Stimulated activated CD8-positive, alpha-beta memory T cell treated with anti-CD3 and anti-CD28 coated beads, Interleukin-4, amount 100 ng/mL, for 1 hour (primary cell): ENCODE results near the gene GRAPL.
"Not testable (repeated sequence)": the region's sequence is repeated elsewhere in the genome, so short reads cannot be mapped to it uniquely, and the experiment has no call there.

Source experiments
- DNase-seq, 2 donors: peaks; one replicate each; pipeline ENCODE4 v3.0.0-alpha.2; 2020; ENCODE audit warnings: low read depth in 2 of 2, low spot score in 1 of 2

GRAPL gene

GRCh38 chr17:19136138-19136537 lies 8.7 kb downstream of the GRAPL start:
- not testable (repeated sequence) for DNase-seq

- DNase-seq = not testable (repeated sequence)
Observed at GRCh38 chr17:19136605-19137004, 9.2 kb downstream of the GRAPL start.

DNA sequence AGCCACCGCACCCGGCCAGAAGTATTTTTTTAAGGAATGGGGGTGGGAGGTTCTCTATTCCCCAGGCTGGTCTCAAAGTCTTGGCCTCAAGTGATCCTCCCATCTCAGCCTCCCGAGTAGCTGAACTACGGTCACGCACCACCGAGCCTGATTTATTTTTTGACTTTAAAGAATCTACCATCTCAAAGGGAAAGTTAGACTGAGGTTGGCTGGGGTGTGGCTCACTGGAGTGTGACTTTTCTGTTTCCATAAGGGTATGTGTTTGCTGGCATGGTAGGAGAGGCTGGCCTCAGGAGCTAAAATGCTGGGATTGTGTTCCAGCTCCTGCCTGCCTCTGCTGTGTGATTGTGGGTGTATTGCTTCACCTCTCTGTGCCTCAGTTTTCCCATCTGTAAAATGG lies 10.6 kb downstream of the GRAPL start:
- DNase-seq = not testable (repeated sequence)

- not testable (repeated sequence) for DNase-seq
Observed at GRCh38 chr17:19141366-19142155, 14.2 kb downstream of the GRAPL start.

GRCh38 chr17:19142419-19142818 lies 15.0 kb downstream of the GRAPL start:
- not testable (repeated sequence) for DNase-seq

GRCh38 chr17:19143097-19143777 lies 15.8 kb downstream of the GRAPL start:
- DNase-seq = not testable (repeated sequence)

GRCh38 chr17:19144373-19144772 lies 17.0 kb downstream of the GRAPL start:
- DNase-seq = not testable (repeated sequence)

- DNase-seq = not testable (repeated sequence)
Observed at GRCh38 chr17:19145471-19145870, 18.1 kb downstream of the GRAPL start.

- not testable (repeated sequence) for DNase-seq
Observed at GRCh38 chr17:19150678-19151615, 23.6 kb downstream of the GRAPL start.

GRCh38 chr17:19157628-19158027 lies 30.2 kb downstream of the GRAPL start:
- DNase-seq = not testable (repeated sequence)

DNA sequence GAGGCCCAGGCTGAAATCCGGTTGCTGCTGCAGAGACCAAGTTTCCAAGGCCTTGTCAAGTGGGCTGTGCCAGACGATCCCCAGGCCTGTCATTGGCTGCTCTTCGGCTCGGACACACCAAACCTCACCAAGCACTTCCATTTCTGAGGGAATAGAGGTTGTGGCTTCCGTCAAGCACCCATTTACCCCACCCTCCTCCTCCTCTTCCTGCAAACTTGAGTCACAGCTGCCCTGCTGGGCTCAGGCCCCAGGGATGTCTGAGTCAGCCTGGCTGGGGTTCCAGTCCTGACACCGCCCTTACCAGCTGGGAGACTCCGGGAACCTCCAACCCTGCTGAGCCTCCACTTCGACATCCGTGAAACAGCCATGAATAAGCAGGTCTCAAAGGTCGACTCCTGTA lies 31.1 kb downstream of the GRAPL start:
- not testable (repeated sequence) for DNase-seq

DNA sequence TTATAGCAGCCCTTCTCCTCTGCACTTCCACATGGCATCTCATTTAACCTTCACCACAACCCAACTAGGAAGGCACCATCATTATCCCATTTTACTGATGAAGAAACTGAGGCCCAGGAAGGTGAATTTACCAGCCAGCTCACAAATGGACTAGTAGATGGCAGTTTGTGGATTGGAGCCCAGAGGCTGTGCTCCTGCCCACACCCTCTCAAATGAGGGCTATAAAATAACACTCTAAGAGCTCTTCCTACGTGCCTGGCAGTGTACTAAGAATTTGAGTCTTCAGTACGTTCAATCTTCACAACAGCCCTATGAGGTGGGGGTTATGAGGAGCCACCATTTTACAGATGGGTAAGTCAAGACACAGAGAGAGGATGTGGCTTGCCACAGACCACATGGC lies 31.5 kb downstream of the GRAPL start:
- DNase-seq = not testable (repeated sequence)

DNA sequence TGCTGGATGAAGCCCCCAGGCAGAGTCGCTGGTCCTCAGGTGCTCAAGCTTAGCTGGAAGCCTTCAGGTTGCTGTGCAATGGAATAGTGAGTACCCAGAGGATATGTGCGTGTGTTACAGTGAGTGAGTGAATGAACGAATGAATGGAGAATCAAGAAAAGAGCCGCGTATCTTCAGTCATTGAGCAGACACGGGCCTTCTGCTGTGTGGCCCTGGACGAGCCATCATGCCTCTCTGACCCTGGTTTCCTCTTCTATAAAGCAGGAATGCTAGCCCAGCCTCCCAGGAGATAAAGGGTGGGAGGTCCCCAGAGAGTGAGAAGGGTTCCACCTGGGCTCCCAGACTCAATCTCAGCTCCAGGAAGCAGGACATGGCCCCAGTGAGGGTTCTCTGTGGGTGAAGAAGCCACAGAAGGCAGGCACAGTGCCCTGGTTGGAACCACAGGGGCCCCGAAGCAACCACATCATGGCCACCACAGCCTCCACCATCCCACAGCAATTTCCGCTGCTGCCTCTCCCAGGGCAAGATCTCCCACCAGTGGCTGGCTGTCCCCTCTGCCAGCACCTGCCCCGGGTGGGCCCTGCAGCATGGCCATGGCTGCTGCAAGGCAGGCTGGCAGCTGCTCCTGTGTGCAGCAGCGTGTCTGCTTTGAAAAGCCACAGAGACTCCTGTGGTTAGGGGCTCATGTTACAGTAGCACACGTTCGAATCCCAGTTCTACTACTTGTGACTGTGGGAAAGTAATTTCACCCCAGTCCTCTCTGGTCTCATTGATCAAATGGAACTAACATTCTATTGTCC lies 34.1 kb downstream of the GRAPL start:
- not testable (repeated sequence) for DNase-seq

- DNase-seq = not testable (repeated sequence)
Observed at GRCh38 chr17:19162384-19163216, 35.2 kb downstream of the GRAPL start.

- DNase-seq = not testable (repeated sequence)
Observed at GRCh38 chr17:19174422-19174821, 47.0 kb downstream of the GRAPL start.

DNA sequence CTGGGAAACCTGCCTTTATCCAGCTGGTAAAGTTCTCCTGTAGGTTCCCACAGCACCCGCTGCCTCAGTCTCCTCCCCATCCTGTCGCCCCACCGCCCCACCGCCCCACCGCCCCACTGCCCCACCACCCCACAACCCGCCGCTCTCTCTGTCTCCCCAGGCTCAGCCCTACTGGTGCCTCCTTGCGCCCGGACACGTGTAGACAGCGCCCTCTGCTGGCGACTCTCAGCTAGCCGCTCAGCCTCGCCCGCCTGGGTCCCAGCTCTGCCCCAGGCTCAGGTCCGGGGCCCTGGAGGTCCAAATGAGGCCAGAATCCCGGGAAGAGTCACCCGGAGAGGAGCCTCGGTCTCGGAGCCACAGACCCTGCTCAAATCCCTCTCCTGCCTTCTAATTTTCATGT lies 48.0 kb downstream of the GRAPL start:
- not testable (repeated sequence) for DNase-seq

GRCh38 chr17:19181040-19181875 lies 53.9 kb downstream of the GRAPL start:
- DNase-seq = not testable (repeated sequence)
